ENCODE results near the gene HDGFL3. TPM values are rescaled to one million over a fixed set of nuclear protein-coding genes. Genes with fewer than 3 reads are reported as not detected.
A peak's percentile ranks its signal among the peaks of the same experiment; 100 is the strongest.

HDGFL3 gene
- total RNA-seq, 2 experiments from 2014 or later = 20.5 to 23.3 TPM

DNA sequence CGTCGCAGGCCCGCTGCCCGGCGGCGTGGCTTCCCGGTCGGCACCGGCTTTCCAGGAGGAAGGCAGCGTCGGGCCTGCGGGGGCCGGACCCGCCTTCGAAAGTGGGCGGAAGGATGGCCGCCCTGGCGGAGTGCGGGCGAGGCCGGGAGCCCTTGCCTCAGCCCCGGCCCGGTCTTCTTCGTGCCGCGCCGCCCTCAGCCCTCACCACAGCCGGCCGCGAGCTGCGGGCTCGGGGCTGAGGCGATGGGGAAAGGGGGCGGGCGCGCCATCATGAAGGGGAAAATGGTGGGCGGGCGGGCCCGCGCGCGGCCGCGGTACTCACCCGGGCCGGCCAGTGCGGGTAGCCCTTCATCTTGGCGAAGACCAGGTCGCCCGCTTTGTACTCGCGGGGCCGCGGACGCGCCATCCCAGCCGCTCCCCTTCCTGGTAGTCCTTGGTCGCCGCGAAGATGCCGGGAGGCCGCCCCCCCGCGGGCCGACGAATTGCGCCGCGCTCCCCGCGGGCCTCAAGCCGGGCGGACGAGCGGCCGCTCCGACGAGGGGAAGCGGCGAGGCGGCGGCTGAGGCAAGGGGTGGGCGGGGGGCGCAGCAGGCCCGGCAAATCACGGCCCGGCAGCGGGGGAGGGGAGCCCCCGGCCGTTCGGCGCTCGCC is 489 bp downstream of the HDGFL3 start:
- Mint-ChIP-seq H3K36me3 (ENCODE audit: low read depth) (peaks cover 3% of the 10 kb centered on the region), H3K4me3 (peak overlapping the region; percentile 84), H3K27me3 (peaks cover 22% of the 10 kb centered on the region), H3K4me1 (peaks cover 18% of the 10 kb centered on the region), H3K9me3 (no peaks in the 10 kb centered on the region), H3K27ac (no peak overlapping the region)
- DNase-seq = peak; percentile 21
- ChIA-PET CTCF (no interaction called here), POLR2A (interaction anchor here (0.9 to 1.8 kb wide), 2 partner anchors 42 to 196 kb away, joined by 3 to 6 read pairs; no protein-coding TSS in a partner anchor)

DNA sequence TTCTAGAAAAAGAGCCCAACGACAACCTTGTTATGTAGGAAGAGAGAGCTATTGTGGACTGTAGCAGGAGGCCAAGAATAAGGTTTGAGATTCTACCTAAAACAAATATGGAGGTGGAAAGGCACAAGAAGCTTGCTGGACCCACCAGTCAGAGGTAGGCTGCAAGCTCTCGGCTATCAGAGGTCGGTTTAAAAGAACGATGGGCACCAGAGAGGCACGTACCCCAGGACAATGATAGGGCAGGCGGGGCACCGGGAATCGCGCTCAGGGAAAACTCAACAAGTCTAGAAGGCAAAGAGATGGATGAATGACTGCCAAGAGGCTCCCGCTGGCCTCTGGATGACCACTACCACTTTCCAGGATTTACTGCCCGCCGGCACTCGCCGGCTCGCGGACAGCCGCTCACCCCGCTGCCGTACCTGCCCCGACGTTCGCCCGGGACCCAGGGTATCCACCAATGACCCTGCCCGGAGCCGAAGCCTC is 1.1 kb downstream of the HDGFL3 start:
- no peak for DNase-seq
- Mint-ChIP-seq H3K36me3 (ENCODE audit: low read depth) (peaks cover 3% of the 10 kb centered on the region), H3K4me3 (peak overlapping the region; percentile 84), H3K27ac (peak overlapping the region; percentile 78), H3K4me1 (peaks cover 19% of the 10 kb centered on the region), H3K9me3 (no peaks in the 10 kb centered on the region), H3K27me3 (peaks cover 26% of the 10 kb centered on the region)
- CTCF ChIA-PET = no interaction called here
- POLR2A ChIA-PET = interaction anchor here (0.9 kb wide), 2 partner anchors 99 to 196 kb away, joined by 3 read pairs; partner anchors contain the start of gene TM6SF1

DNA sequence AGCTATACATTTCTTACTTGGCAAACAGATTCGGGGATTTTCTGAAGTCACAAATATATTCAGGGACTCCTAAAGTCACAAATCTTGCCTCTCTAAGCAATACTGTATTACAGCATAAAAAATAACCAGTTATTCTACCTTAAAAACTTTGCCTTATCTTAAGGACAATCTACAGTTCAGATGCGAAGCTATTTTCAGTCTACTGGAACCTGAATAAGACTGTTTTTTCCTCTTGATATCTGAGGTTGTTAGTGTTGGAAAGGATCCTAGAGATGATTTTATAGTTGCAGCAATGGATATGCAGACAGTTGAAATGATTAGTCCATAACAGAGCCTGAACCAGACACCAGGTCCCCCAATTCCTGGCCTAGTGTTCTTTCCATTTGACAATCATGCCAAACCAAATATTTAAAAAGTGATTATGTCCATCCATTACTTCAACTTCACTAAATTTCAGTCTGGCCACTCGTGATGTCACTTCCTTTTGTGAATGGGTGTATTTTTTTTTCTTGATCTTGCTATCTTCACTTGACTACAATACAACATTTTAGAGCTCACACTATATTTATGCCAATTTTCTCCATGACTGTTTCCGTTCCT is 1.8 kb downstream of the HDGFL3 start:
- POLR2A ChIA-PET = interaction anchor here (0.9 kb wide), 1 partner anchor 98 kb away, joined by 3 read pairs; the partner anchor contains the start of gene TM6SF1

DNA sequence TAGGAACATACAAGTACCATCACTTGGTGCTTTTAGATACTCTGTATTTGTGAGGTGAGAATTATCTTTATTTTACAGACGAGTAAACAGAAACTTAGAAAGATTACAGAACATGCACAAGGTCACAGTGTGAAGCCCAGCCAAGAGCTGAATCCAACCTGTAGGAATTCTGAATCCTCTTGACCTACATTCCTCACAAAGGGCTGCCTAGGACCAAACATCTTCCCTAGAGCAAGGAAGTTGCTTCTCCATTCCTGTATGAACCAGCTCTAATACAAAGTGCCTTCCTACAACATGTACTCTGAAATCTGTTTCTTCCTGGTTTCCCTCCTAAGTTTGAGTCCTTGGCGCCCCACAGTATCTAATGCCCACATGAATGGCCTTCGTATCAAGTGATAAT is 2.9 kb downstream of the HDGFL3 start:
- H3K4me3 Mint-ChIP-seq = no peak overlapping the region
- H3K36me3 Mint-ChIP-seq (ENCODE audit: low read depth) = peaks cover 3% of the 10 kb centered on the region
- CTCF ChIA-PET = no interaction called here

More for the DNA sequence above, 1.8 kb downstream of the HDGFL3 start:
- CTCF ChIA-PET = no interaction called here
- no peak overlapping the region for H3K27ac Mint-ChIP-seq
- DNase-seq = no peak
- peaks cover 19% of the 10 kb centered on the region for H3K4me1 Mint-ChIP-seq
- no peaks in the 10 kb centered on the region for H3K9me3 Mint-ChIP-seq
- H3K27me3 Mint-ChIP-seq = peaks cover 26% of the 10 kb centered on the region
- peak overlapping the region; percentile 84 for H3K4me3 Mint-ChIP-seq
- H3K36me3 Mint-ChIP-seq (ENCODE audit: low read depth) = peaks cover 3% of the 10 kb centered on the region

DNA sequence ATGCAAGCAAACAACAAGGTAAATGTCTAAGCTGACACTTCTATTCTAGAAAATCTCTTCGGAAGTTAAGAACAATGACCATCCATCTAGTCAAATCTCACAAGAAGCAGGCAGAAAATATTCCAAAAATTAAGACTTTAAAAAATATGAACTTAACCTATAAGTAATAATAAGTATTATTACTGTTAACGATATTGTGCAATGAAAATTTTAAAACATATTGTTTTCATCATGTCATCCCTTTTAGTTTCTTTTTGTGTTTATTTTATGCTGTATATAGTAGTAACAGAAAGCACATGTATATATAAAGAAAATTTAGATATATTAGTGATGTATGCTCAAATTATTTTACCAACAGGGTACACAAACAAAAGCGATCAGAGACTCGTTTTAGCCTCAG is 4.1 kb downstream of the HDGFL3 start:
- Mint-ChIP-seq H3K27me3 (peaks cover 26% of the 10 kb centered on the region), H3K36me3 (ENCODE audit: low read depth) (peaks cover 3% of the 10 kb centered on the region), H3K27ac (no peak overlapping the region), H3K4me3 (no peak overlapping the region), H3K4me1 (peaks cover 36% of the 10 kb centered on the region), H3K9me3 (no peaks in the 10 kb centered on the region)
- DNase-seq = no peak
- ChIA-PET POLR2A (no interaction called here), CTCF (no interaction called here)

More for the DNA sequence above, 2.9 kb downstream of the HDGFL3 start:
- Mint-ChIP-seq H3K4me1 (peaks cover 26% of the 10 kb centered on the region), H3K27ac (no peak overlapping the region), H3K9me3 (no peaks in the 10 kb centered on the region), H3K27me3 (peaks cover 26% of the 10 kb centered on the region)
- POLR2A ChIA-PET = no interaction called here
- no peak for DNase-seq

DNA sequence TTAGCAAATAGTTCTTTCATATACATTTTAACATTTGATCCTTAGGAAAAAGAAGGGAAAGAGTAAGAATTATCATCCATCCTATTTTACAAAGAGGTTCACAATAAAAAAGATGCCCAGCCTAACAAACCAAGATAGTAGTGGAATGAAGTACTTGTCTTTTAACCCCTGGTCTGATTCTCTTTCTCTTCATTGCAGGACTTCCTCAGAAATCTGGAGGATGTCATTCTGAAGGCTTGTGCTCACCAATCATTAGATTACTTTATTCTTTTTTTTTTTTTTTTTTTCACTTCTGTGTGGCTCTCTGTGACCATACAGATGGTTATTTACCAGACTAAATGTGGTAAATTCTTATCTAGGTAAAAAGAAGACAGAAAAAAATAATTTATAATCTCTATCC is 7.0 kb downstream of the HDGFL3 start:
- H3K36me3 Mint-ChIP-seq (ENCODE audit: low read depth) = no peaks in the 10 kb centered on the region
- POLR2A ChIA-PET = no interaction called here
- CTCF ChIA-PET = no interaction called here
- H3K27me3 Mint-ChIP-seq = peaks cover 29% of the 10 kb centered on the region
- H3K4me3 Mint-ChIP-seq = no peak overlapping the region
- H3K9me3 Mint-ChIP-seq = no peaks in the 10 kb centered on the region
- H3K4me1 Mint-ChIP-seq = peaks cover 37% of the 10 kb centered on the region
- peak overlapping the region; percentile 27 for H3K27ac Mint-ChIP-seq
- no peak for DNase-seq

DNA sequence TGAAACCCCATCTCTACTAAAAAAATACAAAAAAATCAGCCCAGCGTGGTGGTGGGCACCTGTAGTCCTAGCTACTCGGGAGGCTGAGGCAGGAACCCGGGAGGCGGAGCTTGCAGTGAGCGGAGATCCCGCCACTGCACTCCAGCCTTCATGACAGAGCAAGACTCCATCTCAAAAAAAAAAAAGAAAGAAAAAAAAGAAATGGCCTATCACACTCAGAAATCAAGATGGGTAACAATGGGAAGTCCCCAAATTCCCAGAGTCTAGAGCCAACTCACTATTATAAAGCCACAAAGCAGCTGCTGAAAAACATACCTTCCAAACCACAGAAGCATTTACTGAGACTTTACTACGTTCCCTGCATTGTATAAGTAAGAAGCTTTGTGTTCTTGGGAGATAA is 7.5 kb downstream of the HDGFL3 start:
- Mint-ChIP-seq H3K9me3 (no peaks in the 10 kb centered on the region), H3K4me1 (peaks cover 37% of the 10 kb centered on the region), H3K4me3 (no peak overlapping the region), H3K27me3 (peaks cover 30% of the 10 kb centered on the region), H3K27ac (peak overlapping the region; percentile 27), H3K36me3 (ENCODE audit: low read depth) (no peaks in the 10 kb centered on the region)
- no peak for DNase-seq
- ChIA-PET POLR2A (no interaction called here), CTCF (no interaction called here)

DNA sequence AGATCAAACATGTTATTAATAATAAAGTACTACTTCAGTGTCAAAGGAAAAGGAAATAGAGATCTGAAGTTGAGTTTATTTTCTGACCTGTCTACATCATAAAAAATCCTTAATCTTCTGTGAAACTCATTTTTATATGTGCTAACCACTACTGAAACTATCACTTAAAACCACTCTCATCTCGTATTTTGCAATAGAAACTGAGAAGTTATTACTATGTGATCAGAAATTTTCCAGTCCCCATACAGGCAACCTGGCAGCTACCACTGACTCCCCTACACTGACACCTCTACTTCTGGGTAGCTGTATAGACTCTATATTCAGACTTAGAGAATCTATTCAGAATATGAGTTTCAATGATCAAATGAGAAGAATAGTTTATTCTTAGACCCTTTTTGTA is 8.3 kb downstream of the HDGFL3 start:
- no peaks in the 10 kb centered on the region for H3K9me3 Mint-ChIP-seq
- CTCF ChIA-PET = no interaction called here
- no peak for DNase-seq
- no peaks in the 10 kb centered on the region for H3K36me3 Mint-ChIP-seq (ENCODE audit: low read depth)
- no peak overlapping the region for H3K27ac Mint-ChIP-seq
- H3K27me3 Mint-ChIP-seq = peaks cover 28% of the 10 kb centered on the region
- POLR2A ChIA-PET = interaction anchor here (0.8 kb wide), 1 partner anchor 35 kb away, joined by 3 read pairs; no protein-coding TSS in a partner anchor
- peaks cover 33% of the 10 kb centered on the region for H3K4me1 Mint-ChIP-seq
- H3K4me3 Mint-ChIP-seq = no peak overlapping the region

DNA sequence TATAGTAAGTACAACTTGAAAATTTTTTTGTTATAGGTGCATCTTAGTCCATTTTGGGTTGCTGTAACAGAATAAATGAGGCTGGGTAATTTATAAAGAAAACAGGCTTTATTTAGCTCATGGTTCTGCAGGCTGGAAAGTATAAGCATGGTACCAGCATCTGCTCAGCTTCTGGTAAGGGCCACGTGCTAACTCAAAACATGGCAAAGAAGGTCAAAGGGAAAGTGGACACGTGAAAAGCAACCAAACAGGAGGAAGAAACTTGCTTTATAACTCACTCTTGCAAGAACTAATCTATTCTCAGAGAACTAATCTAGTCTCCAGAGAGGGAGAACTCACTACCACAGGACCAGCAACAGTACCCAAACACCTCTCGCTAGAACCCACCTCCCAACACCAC is 9.1 kb downstream of the HDGFL3 start:
- Mint-ChIP-seq H3K27ac (peak overlapping the region; percentile 64), H3K36me3 (ENCODE audit: low read depth) (no peaks in the 10 kb centered on the region), H3K27me3 (peaks cover 31% of the 10 kb centered on the region), H3K4me3 (no peak overlapping the region), H3K9me3 (no peaks in the 10 kb centered on the region), H3K4me1 (peaks cover 31% of the 10 kb centered on the region)
- POLR2A ChIA-PET = no interaction called here
- CTCF ChIA-PET = interaction anchor here (0.6 kb wide), 1 partner anchor 126 kb away, joined by 3 read pairs; no protein-coding TSS in a partner anchor
- no peak for DNase-seq

DNA sequence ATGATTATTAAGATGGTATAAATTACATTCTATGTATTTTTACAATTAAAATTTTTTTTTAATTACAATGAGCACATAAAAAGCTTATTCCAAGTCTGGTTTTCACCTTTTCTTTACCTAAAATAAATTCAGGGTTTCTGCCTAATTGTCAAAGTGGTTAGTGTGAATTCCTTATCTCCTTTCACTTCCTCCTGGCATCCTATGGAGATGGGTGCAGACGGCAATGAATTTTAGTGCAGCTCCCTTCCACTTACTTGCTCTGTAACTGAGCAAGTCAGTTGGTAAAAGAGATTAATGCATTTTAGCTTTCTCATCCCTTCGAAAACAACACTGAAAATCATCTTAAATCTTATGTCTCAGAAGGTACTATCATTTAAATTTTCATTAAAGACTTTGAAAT is 13.1 kb downstream of the HDGFL3 start:
- H3K4me1 Mint-ChIP-seq = peaks cover 17% of the 10 kb centered on the region
- POLR2A ChIA-PET = no interaction called here
- no peak overlapping the region for H3K4me3 Mint-ChIP-seq
- peaks cover 35% of the 10 kb centered on the region for H3K27me3 Mint-ChIP-seq
- H3K36me3 Mint-ChIP-seq (ENCODE audit: low read depth) = peaks cover 9% of the 10 kb centered on the region
- CTCF ChIA-PET = no interaction called here
- H3K9me3 Mint-ChIP-seq = no peaks in the 10 kb centered on the region
- no peak for DNase-seq
- no peak overlapping the region for H3K27ac Mint-ChIP-seq

DNA sequence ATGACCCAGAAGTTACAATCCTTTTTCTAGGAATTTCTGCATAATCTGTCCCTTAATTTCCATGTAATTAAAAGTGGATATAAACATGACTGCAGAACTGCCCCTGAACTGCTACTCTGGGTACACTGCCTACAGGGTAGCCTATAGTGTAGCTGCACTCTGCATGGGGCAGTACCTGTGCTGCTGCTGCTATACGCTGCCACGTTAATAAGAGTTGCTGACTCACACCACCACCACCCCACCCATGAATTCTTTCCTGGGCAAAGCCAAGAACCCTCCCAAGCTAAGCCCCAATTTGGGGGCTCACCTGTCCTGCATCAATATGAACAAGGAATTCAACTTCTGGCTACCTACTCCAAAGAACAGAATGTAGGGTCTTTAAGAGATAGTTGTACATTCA is 13.9 kb downstream of the HDGFL3 start:
- Mint-ChIP-seq H3K4me3 (no peak overlapping the region), H3K27ac (no peak overlapping the region), H3K9me3 (no peaks in the 10 kb centered on the region), H3K27me3 (peaks cover 39% of the 10 kb centered on the region), H3K36me3 (ENCODE audit: low read depth) (peaks cover 9% of the 10 kb centered on the region), H3K4me1 (peaks cover 9% of the 10 kb centered on the region)
- POLR2A ChIA-PET = no interaction called here
- no peak for DNase-seq
- CTCF ChIA-PET = no interaction called here

DNA sequence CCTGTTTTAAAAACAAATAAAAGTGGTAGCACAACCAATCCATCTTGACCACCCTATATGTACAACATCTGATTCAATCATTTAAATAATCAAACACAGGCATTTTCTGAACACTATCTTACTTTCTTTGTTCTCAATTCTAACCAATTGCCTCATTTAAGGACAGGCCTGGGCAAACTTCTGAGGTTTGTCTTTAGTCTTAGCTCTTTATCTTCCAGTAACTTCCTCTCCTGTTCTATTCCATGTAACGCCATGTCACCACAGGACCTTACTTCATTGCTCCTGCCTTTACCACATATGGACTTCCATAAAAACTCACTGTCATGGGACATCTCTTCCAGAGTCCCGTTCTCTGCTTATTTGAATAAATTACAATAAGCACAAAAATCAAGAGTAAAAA is 14.9 kb downstream of the HDGFL3 start:
- Mint-ChIP-seq H3K36me3 (ENCODE audit: low read depth) (peaks cover 9% of the 10 kb centered on the region), H3K4me3 (no peak overlapping the region), H3K9me3 (no peaks in the 10 kb centered on the region), H3K27me3 (peaks cover 39% of the 10 kb centered on the region), H3K27ac (no peak overlapping the region), H3K4me1 (peaks cover 4% of the 10 kb centered on the region)
- POLR2A ChIA-PET = no interaction called here
- no peak for DNase-seq
- CTCF ChIA-PET = interaction anchor here (1.1 kb wide), 1 partner anchor 55 kb away, joined by 3 read pairs; no protein-coding TSS in a partner anchor

DNA sequence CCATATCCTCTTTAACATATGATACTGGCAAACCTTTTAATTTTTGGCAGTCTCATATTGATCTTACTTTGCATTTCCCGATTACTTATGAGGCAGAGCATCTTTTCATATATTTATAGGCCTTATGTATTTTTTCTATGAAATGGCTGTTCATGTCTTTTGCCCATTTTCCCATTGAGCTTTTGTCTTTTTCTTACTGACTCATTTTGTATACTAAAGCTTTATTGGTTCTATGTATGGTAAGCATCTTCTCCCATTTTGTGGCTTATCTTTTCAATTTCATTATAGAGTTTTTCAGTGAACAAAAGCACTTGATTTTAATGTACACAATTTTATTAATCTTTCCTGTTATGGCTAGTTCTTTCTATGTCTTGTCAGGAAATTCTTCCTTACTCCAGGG is 17.2 kb downstream of the HDGFL3 start:
- H3K9me3 Mint-ChIP-seq = no peaks in the 10 kb centered on the region
- ChIA-PET CTCF (no interaction called here), POLR2A (no interaction called here)
- H3K36me3 Mint-ChIP-seq (ENCODE audit: low read depth) = peaks cover 9% of the 10 kb centered on the region
- peaks cover 30% of the 10 kb centered on the region for H3K27me3 Mint-ChIP-seq
- DNase-seq = no peak
- no peaks in the 10 kb centered on the region for H3K4me1 Mint-ChIP-seq
- no peak overlapping the region for H3K27ac Mint-ChIP-seq
- H3K4me3 Mint-ChIP-seq = no peak overlapping the region

DNA sequence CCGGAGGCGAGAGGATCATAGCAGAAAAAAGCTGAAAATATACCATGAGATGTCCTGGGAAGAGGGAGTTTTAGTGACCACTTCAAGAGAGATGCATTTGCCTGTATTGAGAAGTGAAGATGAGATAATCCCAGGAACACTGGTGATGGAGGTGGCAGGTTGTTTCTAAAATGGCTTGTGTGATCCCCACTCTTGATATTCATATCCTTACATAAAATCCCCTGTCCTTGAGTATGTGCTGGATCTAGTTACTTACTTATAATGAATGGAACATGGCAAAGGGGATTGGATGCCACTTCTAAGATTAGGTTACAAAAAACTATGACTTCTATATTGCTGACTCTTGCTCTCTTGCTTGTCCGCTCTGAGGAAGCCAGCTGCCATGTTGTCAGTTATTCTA is 22.1 kb downstream of the HDGFL3 start:
- ChIA-PET POLR2A (no interaction called here), CTCF (interaction anchor here (0.6 kb wide), 1 partner anchor 20 kb away, joined by 3 read pairs; no protein-coding TSS in a partner anchor)
- no peaks in the 10 kb centered on the region for H3K36me3 Mint-ChIP-seq (ENCODE audit: low read depth)
- H3K4me3 Mint-ChIP-seq = no peak overlapping the region
- H3K4me1 Mint-ChIP-seq = no peaks in the 10 kb centered on the region
- no peak overlapping the region for H3K27ac Mint-ChIP-seq
- H3K9me3 Mint-ChIP-seq = no peaks in the 10 kb centered on the region
- peaks cover 16% of the 10 kb centered on the region for H3K27me3 Mint-ChIP-seq
- no peak for DNase-seq
